IPS DF 19.7 (cell line): ENCODE measurements around the gene SPATA3.
"Not testable (repeated sequence)": the region's sequence is repeated elsewhere in the genome, so short reads cannot be mapped to it uniquely, and the experiment has no call there.

Source experiments
- DNase-seq: peaks from one replicate; pipeline ENCODE4 v3.0.0-alpha.2; 2013; ENCODE audit warnings: low read depth, low spot score

SPATA3 gene

DNA sequence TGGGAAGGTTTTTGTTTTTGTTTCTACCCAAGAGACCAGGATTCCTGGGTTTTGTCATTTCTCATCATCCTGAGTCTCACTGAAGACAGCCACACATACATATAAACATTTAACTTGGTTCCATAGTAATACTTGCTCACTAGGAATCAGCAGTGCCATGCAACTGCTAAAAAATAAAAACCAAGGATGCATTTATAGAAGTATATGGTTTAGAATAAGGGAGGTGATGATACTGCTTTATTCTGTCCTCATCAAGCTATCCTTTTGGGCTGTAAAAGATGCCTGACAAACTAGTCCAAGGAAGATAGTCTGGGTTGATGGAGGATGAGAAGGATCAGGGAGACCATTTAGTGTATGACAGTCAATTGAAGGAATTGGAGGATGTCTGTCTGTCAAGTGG lies 740 bp downstream of the SPATA3 start:
- DNase-seq = no peak

DNA sequence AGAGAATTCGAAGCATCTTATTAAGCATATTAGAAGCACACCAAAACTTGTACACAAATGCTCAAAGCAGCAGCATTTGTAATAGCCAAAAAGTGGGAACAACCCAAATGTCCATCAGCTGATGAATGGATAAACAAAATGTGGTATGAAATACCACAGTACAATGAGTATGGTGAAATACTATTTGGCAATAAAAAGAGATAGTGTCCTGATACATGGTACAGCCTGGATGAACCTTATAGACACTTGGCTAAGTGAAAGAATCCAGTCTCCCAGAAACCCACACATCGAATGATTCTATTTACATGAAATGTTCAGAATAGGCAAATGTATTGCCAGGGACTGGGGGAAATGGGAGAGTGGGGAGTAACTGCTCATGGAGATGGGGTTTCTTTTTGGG lies 3.0 kb downstream of the SPATA3 start:
- DNase-seq = no peak

DNA sequence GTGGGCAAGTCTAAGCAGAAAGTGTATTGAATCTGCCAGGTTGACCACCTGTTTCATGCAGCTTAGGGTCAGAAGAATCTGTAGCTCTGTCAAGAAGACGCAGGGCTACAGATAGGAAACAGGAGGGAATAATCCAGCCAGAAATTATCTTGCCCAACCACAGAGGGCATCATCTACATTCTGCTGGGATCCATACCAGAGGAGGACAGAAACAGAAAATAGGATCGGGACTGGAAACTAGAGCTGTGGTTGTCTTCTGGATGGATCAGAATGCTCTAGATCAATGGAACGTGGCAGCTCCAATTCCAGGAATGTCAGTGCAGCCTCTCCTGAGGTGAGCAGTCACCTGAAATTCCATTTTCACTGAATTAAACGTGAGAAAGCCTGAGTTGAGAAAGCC lies 3.6 kb downstream of the SPATA3 start:
- DNase-seq = no peak

DNA sequence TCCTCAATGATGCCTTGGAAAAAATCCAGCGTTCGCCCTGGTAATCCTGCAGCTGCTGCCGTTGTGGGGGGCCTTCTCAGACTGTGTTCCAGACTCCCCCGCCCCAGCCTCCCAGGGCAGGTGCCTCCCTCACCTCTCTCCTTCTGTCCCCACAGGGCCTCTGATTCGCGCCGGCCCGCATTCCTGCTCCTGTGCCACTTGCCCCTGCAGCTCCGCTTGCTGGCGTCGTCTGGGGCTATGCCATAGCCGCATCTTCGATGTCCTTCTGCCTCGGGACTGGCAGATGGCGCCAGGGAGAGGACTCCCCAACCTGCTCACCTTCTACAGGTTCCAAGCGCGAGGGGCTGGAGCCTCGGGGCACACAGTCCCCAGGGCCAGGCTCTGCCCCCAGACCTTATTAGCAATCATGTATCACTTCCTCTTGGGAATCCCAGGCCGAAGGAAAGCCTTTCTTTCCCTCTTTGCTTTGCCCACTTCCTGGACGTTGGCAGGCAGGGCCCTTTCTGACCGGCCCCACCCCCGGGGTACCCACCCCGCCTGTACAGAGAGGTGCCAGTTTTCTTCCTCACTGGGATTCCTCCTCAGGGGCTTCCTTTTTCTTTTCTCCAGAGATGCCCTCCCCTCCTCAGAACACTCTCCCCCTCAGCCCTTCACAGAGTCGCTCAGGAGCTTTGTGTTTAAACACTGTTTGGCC lies 4.4 kb downstream of the SPATA3 start:
- no peak for DNase-seq

- DNase-seq = no peak
Observed at GRCh38 chr2:231001036-231001435, 5.1 kb downstream of the SPATA3 start.

DNA sequence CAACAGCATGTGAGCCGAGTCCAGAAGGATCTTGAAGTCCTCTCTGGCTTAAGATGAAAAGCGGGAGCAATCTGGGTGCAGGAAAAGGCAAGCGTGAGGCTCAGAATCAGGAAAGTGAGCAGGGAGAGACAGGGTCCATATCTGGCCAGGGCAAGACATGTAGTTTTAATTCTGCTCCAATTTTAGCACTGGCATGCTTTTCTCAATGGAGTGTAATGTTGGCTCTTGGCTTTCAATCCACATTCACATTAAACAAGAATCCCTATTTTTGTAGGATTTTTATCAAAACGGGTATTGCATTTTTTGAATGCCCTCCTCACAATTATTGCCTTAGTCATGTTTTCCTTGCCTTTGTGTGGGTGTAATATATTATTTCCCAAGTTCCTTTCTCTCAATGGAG lies 6.0 kb downstream of the SPATA3 start:
- DNase-seq = no peak

DNA sequence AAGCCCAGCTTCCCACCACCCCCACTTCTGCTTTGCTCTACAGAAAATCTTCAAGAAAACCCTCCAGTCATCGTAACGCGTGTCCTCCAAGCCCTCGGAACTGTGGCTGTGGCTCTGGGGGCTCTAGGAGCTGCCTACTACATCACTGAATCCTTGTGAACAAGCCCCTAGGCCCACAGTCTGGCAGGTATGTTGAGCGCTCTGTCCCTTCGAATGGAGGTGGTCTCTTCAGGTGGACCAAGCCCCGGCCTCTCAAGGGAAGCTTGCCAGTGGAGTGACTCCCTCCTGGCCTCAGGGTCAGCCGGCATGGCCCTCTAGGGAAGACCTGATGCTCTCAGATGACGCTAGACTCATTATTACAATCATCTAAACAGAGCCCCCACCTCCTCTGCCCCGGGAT lies 6.7 kb downstream of the SPATA3 start:
- DNase-seq = no peak

DNA sequence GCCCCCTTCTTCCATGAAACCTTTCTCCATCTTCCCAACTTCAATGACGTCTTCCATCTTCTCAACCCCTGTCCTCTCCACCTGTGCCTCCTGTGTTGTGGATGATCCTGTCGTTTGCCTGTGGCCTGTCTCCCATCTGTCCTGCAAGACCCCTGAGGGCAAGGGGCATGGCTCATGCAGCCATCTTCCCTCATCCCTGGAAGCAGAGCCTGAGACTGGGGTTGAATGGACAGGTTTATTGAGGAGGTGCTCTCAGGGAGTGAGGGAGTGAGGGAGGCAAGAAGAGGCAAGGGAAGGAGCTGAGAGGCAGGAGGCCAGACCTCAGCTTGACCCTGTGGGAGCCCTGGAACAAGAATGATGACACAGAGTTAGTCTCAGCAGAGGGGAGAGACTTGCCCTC lies 7.3 kb downstream of the SPATA3 start:
- DNase-seq = no peak

DNA sequence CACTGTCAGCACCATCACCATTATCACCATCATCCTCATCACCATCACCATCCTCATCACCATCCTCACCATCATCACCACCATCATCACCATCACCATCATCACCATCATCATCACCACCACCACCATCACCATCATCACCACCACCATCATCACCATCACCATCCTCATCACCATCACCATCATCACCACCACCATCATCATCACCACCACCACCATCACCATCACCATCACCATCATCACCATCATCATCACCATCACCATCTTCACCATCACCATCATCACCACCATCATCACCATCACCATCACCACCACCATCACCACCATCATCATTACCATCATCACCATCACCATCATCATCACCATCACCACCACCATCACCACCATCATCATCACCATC lies 9.0 kb downstream of the SPATA3 start:
- DNase-seq = not testable (repeated sequence)

DNA sequence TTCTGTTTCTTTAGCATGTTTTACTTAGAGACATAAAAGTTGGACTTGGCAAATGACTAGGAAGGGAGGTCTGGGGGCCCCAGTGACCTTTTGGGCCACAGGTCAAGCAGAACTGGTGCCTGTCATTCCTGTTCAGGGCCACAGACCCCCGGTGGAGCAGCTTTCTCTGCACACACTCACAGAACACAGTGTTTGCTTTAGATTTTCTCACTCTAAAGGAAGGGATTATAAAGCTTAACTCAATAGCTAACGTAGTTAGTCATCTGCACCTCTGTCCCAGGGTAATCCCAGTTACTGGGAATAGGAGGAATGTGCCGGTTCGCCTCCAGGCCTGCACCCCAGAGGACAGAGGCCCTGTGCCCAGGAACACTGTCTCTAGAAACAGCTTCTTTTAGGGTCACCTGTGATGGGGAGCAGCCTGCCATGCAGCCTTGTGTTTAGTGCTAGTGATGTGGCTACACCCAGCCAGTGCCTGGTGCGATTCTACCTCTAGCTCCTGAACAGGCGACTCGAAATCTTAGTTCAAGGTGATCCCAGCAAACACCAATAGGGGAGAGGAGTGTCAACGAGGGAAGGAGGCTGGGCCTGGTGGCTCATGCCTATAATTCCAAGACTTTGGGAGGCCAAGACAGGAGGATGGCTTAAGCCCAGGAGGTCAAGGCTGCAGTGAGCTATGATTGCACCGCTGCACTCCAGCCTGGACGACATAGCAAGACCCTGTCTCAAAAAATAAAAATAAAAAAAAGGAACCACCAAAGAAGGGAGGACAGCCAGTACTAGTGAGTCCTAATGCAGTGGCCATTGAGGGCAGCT lies 11.6 kb downstream of the SPATA3 start:
- DNase-seq = no peak

GRCh38 chr2:231008131-231008530 lies 12.2 kb downstream of the SPATA3 start:
- DNase-seq = no peak

DNA sequence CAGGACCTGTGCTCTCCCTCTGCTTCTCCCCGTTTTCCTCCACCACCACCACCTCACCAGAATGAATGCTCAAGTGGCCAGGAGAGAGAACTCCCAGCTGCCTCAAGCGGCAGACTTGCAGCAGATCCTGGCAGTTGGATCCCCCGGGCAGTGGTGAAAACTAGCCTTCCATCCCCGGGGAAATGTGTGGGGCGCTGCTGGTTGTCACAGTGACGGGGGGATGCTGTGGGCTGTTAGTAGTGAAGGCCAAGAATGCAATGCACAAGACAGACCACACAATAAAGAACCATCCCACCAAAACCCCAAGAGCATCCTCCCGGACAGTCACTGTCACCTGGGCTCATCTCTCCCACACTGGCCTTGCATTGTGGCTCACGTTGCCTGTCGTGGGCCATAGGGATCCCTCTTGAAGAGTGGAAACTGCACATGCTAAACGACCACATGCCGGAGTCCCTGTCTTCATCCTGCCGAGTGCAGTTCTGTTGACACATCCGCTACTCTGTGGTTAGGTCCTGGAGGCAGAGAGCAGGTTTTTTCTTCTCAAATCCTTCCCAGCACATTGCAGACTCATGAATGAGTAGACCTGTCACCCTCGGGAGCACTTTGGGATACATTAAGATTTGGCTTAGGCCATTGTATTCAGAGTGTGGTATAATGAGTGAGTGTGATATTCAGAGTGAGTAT lies 13.5 kb downstream of the SPATA3 start:
- DNase-seq = no peak

- DNase-seq = no peak
Observed at GRCh38 chr2:231010201-231010730, 14.3 kb downstream of the SPATA3 start.

DNA sequence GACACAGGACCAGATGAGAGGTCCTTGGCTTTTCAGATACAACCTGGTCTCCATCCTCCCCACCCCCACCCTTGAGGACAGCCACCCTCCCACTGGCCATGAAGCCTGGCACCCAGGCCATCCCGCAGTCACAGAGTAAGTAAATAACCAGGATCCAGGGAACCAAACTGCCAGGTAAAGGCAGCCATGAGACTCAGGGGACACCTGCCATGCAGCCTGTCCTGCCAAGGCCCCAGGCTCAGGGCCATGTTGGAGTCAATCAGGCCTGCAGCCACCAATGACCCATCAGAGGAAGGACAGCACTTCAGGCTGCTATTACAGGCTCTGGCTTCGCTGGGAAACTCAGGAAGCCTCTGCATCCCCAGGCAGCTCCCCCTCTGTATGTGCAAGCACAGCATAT lies 15.6 kb downstream of the SPATA3 start:
- DNase-seq = no peak

GRCh38 chr2:231012463-231012862 lies 16.5 kb downstream of the SPATA3 start:
- no peak for DNase-seq

- DNase-seq = no peak
Observed at GRCh38 chr2:231013820-231014219, 17.9 kb downstream of the SPATA3 start.

- DNase-seq = no peak
Observed at GRCh38 chr2:231015478-231015877, 19.6 kb downstream of the SPATA3 start.

DNA sequence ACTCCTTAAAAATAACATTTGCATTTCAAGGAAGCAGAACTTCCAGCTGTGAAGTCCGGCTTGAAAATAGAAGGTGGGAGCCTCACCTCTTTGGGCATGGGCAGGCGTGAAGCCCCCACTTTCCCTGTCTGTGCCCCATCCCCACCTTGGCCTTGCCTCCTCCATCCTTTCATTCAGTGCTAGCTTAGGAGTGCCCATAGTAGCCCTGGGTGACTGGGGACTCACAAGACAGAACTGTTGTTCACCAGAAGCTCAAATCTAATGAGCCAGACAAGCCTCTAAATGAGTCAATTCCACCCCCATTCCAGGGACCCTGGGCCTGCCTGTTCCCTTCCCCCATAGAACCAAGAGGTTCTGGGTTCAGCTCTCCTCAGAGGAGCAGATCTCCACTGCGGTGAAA lies 20.0 kb downstream of the SPATA3 start:
- no peak for DNase-seq

- DNase-seq = no peak
Observed at GRCh38 chr2:231016566-231017230, 20.8 kb downstream of the SPATA3 start.

- DNase-seq = no peak
Observed at GRCh38 chr2:231017231-231017598, 21.3 kb downstream of the SPATA3 start.

GRCh38 chr2:231018184-231018583 lies 22.3 kb downstream of the SPATA3 start:
- DNase-seq = no peak

GRCh38 chr2:231025059-231025458 lies 29.1 kb downstream of the SPATA3 start:
- not testable (repeated sequence) for DNase-seq
